Stimulated activated CD8-positive, alpha-beta memory T cell treated with anti-CD3 and anti-CD28 coated beads, Interleukin-4, amount 100 ng/mL, for 48 hours (primary cell): ENCODE results near the gene RBM45.

Experiments used
- DNase-seq: peaks from one replicate; pipeline ENCODE4 v3.0.0-alpha.2; 2020

The RBM45 gene

GRCh38 chr2:178163911-178164310 is 51.7 kb downstream of the RBM45 start:
- no peak for DNase-seq

GRCh38 chr2:178173657-178174056 is 61.4 kb downstream of the RBM45 start:
- no peak for DNase-seq

- no peak for DNase-seq
These were observed 64.9 kb downstream of the RBM45 start for GRCh38 chr2:178177066-178177679.
